Natural killer cell (primary cell): ENCODE measurements around the gene BORA. TPM values are rescaled to one million over a fixed set of nuclear protein-coding genes. Genes with fewer than 3 reads are reported as not detected.

Experiments
- ATAC-seq, 3 donors: fragments of 150-1000 bp in 2 of 3; fragments of 200-7000 bp in 1 of 3; cut with Tn5 transposase; 1 replicate in 1 of 3; 2 replicates in 2 of 3; pipeline ENCODE4 v1.10.0; 2021; ENCODE audit warnings: mild to moderate bottlenecking in 2 of 3, moderate library complexity in 2 of 3
- DNase-seq, 2 donors: peaks; one replicate each; pipeline versions ENCODE4 v3.0.0 to v3.0.0-alpha.2; 2013 to 2021; ENCODE audit warnings: mixed read lengths in 1 of 2
- H3K27ac ChIP-seq: one replicate; pipeline ENCODE4 v1.5.1; 2013; ENCODE audit warnings: mild to moderate bottlenecking, low read length
- H3K27me3 ChIP-seq: one replicate; pipeline ENCODE4 v1.6.1; 2013; ENCODE audit warnings: low read length; ENCODE audit not compliant: control insufficient read depth, insufficient read depth
- H3K36me3 ChIP-seq: one replicate; pipeline ENCODE4 v1.6.1; 2013; ENCODE audit warnings: low read length; ENCODE audit not compliant: control insufficient read depth, insufficient read depth
- H3K4me1 ChIP-seq: one replicate; pipeline ENCODE4 v1.6.1; 2013; ENCODE audit warnings: low read length; ENCODE audit not compliant: control insufficient read depth, insufficient read depth
- H3K4me3 ChIP-seq: one replicate; pipeline ENCODE4 v1.5.1; 2013; ENCODE audit warnings: low read length
- H3K9me3 ChIP-seq: one replicate; pipeline ENCODE4 v1.6.1; 2013; ENCODE audit warnings: low read length; ENCODE audit not compliant: control insufficient read depth, insufficient read depth
- H3K27ac Mint-ChIP-seq, 2 donors: one replicate each; pipeline ENCODE4 v1.8.0; 2022; ENCODE audit warnings: mild to moderate bottlenecking in 2 of 2, mixed read lengths in 2 of 2, moderate library complexity in 1 of 2
- H3K27me3 Mint-ChIP-seq, 2 donors: one replicate each; pipeline ENCODE4 v1.8.0; 2022; ENCODE audit warnings: low read depth in 2 of 2, mixed read lengths in 2 of 2
- H3K36me3 Mint-ChIP-seq: one replicate; pipeline ENCODE4 v1.8.0; 2022; ENCODE audit warnings: mixed read lengths
- H3K4me1 Mint-ChIP-seq, 2 donors: one replicate each; pipeline ENCODE4 v1.8.0; 2022; ENCODE audit warnings: mixed read lengths in 2 of 2
- H3K4me3 Mint-ChIP-seq: one replicate; pipeline ENCODE4 v1.8.0; 2022; ENCODE audit warnings: mild to moderate bottlenecking, moderate library complexity, mixed read lengths
- H3K9me3 Mint-ChIP-seq, 2 donors: one replicate each; pipeline ENCODE4 v1.8.0; 2022; ENCODE audit warnings: mixed read lengths in 2 of 2
- WGBS: methylation state at CpG from one replicate; pipeline ENCODE4 v1.1.7; 2013; ENCODE audit warnings: missing lambda C conversion rate; ENCODE audit not compliant: insufficient coverage; 5-methylcytosine and 5-hydroxymethylcytosine counted together
- intact Hi-C: fragments of 100-400 bp; cut with micrococcal nuclease; formaldehyde crosslinking; loops from one replicate; pipeline ENCODE4 v1.14.2; 2022
- total RNA-seq, 4 donors: library from RNA; stranded (reverse); fragments of 120-200 nt in 1 of 4; gene quantifications; one replicate each; pipeline versions ENCODE4 v1.2.3 to v1.2.4, GENCODE V29; 2013 to 2022
- TF ChIP-seq, protein P1 (sequence below): fragments of 200-600 bp; IDR thresholded peaks from one replicate; pipeline ENCODE4 v1.8.0; 2022; ENCODE audit warnings: antibody characterized with exemption

The BORA gene
- total RNA-seq = 1 to 10 TPM; 4.9 to 7.4 (median 5.5) TPM
- total RNA-seq (2013) = 11.5 TPM

DNA sequence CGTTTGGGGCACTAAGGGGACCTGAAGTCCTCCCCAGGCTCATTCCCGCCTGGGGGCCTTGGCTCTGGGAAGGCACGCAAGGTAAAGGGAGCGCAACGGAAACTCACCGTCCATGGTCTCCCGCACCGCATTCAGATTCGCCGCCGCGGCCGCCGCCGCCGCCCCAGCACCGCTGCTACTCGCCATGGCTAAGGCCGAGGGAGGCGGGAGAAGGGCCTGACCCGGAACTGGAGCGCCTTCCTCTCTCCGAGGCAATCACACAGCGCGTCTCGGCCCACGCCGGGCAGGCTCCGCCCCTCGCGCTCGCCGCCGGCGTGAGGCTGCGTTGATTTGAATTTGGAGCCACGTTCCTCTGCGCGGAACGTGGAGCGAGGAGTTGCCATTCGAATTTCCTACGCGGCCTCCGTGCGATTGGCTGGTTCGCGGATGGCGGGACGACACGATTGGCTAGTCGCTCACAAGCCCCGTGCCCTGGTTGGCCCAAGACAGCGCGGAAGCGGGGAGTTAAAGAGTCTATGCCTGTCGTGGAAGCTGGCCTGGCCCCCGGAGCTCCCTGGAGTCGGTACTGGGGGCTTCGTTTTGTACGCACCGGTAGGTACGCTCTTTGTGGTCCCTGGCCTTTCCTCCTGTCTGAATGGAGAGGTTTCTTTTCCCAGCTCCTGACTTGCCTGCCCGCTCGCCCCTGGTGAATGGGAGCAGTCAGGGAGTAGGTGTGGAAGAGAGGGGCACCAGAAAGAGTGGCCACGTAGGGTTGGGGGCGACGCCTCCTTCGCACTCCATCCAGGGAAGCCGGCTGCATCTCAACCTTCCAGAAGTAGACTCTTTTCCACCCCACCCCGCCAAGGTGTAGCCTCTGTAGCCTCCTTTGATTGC, at the start of gene BORA, which contains the start of gene MZT1:
BORA (plus strand) TSS at position 507 of the 873 bp plus-strand sequence. CDS start 1,018 bp downstream, outside the sequence.
MZT1 (minus strand) TSS at position 213 of the 873 bp plus-strand sequence; CDS start at position 186, 27 bp downstream.
- peak; percentile 94 to 98 for DNase-seq
- Histone ChIP-seq H3K36me3 (peaks cover 5% of the 10 kb centered on the region), H3K4me3 (peak within 1 kb of the TSS; percentile 94), H3K27ac (peak within 1 kb of the TSS; percentile 73), H3K27me3 (no peaks in the 10 kb centered on the region), H3K9me3 (no peaks in the 10 kb centered on the region), H3K4me1 (peaks cover 14% of the 10 kb centered on the region)
- H3K27ac Mint-ChIP-seq = peak within 1 kb of the TSS; percentile 86 to 89
- ATAC-seq = peak; percentile 91 to 98 (median 92)
- H3K27me3 Mint-ChIP-seq = no peaks in the 10 kb centered on the region
- intact Hi-C loops = loop anchor here (1.0 to 2.0 kb wide), 2 partner anchors 54 to 1437 kb away; partner anchors contain the start of gene DIS3
- WGBS = under 1% methylated on average over 71 of the region's 71 CpGs
- peaks cover 47 to 50% of the 10 kb centered on the region in 2 donors for H3K4me1 Mint-ChIP-seq
- TF ChIP-seq, protein P1, sequence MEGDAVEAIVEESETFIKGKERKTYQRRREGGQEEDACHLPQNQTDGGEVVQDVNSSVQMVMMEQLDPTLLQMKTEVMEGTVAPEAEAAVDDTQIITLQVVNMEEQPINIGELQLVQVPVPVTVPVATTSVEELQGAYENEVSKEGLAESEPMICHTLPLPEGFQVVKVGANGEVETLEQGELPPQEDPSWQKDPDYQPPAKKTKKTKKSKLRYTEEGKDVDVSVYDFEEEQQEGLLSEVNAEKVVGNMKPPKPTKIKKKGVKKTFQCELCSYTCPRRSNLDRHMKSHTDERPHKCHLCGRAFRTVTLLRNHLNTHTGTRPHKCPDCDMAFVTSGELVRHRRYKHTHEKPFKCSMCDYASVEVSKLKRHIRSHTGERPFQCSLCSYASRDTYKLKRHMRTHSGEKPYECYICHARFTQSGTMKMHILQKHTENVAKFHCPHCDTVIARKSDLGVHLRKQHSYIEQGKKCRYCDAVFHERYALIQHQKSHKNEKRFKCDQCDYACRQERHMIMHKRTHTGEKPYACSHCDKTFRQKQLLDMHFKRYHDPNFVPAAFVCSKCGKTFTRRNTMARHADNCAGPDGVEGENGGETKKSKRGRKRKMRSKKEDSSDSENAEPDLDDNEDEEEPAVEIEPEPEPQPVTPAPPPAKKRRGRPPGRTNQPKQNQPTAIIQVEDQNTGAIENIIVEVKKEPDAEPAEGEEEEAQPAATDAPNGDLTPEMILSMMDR = no peak
- peak within 1 kb of the TSS; percentile 96 for H3K4me3 Mint-ChIP-seq
- H3K36me3 Mint-ChIP-seq = no peaks in the 10 kb centered on the region
- H3K9me3 Mint-ChIP-seq = no peaks in the 10 kb centered on the region

- ATAC-seq (no peak), DNase-seq (no peak)
- Histone ChIP-seq H3K4me3 (no peak overlapping the region), H3K27ac (no peak overlapping the region), H3K9me3 (no peaks in the 10 kb centered on the region), H3K27me3 (no peaks in the 10 kb centered on the region), H3K4me1 (no peaks in the 10 kb centered on the region), H3K36me3 (no peaks in the 10 kb centered on the region)
- Mint-ChIP-seq H3K4me3 (no peak overlapping the region), H3K4me1 (no peaks in the 10 kb centered on the region), H3K27ac (no peak overlapping the region), H3K27me3 (no peaks in the 10 kb centered on the region), H3K9me3 (no peaks in the 10 kb centered on the region), H3K36me3 (no peaks in the 10 kb centered on the region)
- WGBS = no CpG with 5 or more reads among the region's 1 CpG
- intact Hi-C loops = no loop called here
- TF ChIP-seq, protein P1 = no peak
Observed at GRCh38 chr13:72678312-72678711, 49.4 kb upstream of the BORA start.

GRCh38 chr13:72680353-72680752, 47.4 kb upstream of the BORA start:
- Histone ChIP-seq H3K36me3 (no peaks in the 10 kb centered on the region), H3K27ac (no peak overlapping the region), H3K9me3 (no peaks in the 10 kb centered on the region), H3K4me1 (no peaks in the 10 kb centered on the region), H3K4me3 (no peak overlapping the region), H3K27me3 (no peaks in the 10 kb centered on the region)
- TF ChIP-seq, protein P1 = no peak
- no peak for DNase-seq
- no peaks in the 10 kb centered on the region for H3K36me3 Mint-ChIP-seq
- no peak for ATAC-seq
- 100% methylated on average over 1 of the region's 1 CpG for WGBS
- no peak overlapping the region for H3K4me3 Mint-ChIP-seq
- H3K4me1 Mint-ChIP-seq = no peaks in the 10 kb centered on the region
- intact Hi-C loops = no loop called here
- H3K27ac Mint-ChIP-seq = no peak overlapping the region
- no peaks in the 10 kb centered on the region for H3K27me3 Mint-ChIP-seq
- H3K9me3 Mint-ChIP-seq = no peaks in the 10 kb centered on the region
